Measurements from ENCODE around the gene PDCD1LG2. TPM values are rescaled to one million over a fixed set of nuclear protein-coding genes. Genes with fewer than 3 reads are reported as not detected.

PDCD1LG2 gene
- total RNA-seq, 4 donors from 2014 or later = 0.49 to 2.2 (median 0.99) TPM

GRCh38 chr9:5499157-5499556 lies 11.2 kb upstream of the PDCD1LG2 start:
- H3K9me3 ChIP-seq = no peaks in the 10 kb centered on the region
- DNase-seq (ENCODE audit: low spot score in 2 of 2) = no peak
- no peaks in the 10 kb centered on the region for H3K27me3 ChIP-seq
- 88% methylated on average over 1 of the region's 1 CpG for WGBS
- H3K36me3 ChIP-seq = no peaks in the 10 kb centered on the region
- peaks cover 14% of the 10 kb centered on the region for H3K4me1 ChIP-seq
- H3K27ac ChIP-seq = no peak overlapping the region
- TF ChIP-seq POLR2A (IDR thresholded peaks at IDR 0.05) (no peak), CTCF (IDR thresholded peaks at IDR 0.05) (no peak), EP300 (IDR thresholded peaks at IDR 0.05) (no peak), POLR2AphosphoS5 (IDR thresholded peaks at IDR 0.05) (no peak)
- no peak overlapping the region for H3K4me3 ChIP-seq

- Histone ChIP-seq H3K4me3 (no peak overlapping the region), H3K9me3 (no peaks in the 10 kb centered on the region), H3K36me3 (no peaks in the 10 kb centered on the region), H3K27ac (peak overlapping the region; percentile 66), H3K27me3 (no peaks in the 10 kb centered on the region), H3K4me1 (peaks cover 14% of the 10 kb centered on the region)
- 70% methylated on average over 4 of the region's 4 CpGs for WGBS
- TF ChIP-seq EP300 (IDR thresholded peaks at IDR 0.05) = no peak
- TF ChIP-seq POLR2A (IDR thresholded peaks at IDR 0.05) = no peak
- TF ChIP-seq CTCF (IDR thresholded peaks at IDR 0.05) = no peak
- no peak for TF ChIP-seq POLR2AphosphoS5 (IDR thresholded peaks at IDR 0.05)
- DNase-seq (ENCODE audit: low spot score in 2 of 2) = no peak
These were observed 10.4 kb upstream of the PDCD1LG2 start for GRCh38 chr9:5499889-5500398.

- Histone ChIP-seq H3K27ac (peak overlapping the region; percentile 66), H3K4me1 (peaks cover 14% of the 10 kb centered on the region), H3K9me3 (no peaks in the 10 kb centered on the region), H3K27me3 (no peaks in the 10 kb centered on the region), H3K36me3 (no peaks in the 10 kb centered on the region), H3K4me3 (no peak overlapping the region)
- 54% methylated on average over 15 of the region's 18 CpGs for WGBS
- DNase-seq (ENCODE audit: low spot score in 2 of 2) = no peak
- TF ChIP-seq CTCF (IDR thresholded peaks at IDR 0.05) (no peak), EP300 (IDR thresholded peaks at IDR 0.05) (no peak), POLR2A (IDR thresholded peaks at IDR 0.05) (no peak), POLR2AphosphoS5 (IDR thresholded peaks at IDR 0.05) (no peak)
These were observed 9.7 kb upstream of the PDCD1LG2 start for GRCh38 chr9:5500441-5501235.

GRCh38 chr9:5502553-5502952 lies 7.8 kb upstream of the PDCD1LG2 start:
- Histone ChIP-seq H3K27ac (no peak overlapping the region), H3K36me3 (no peaks in the 10 kb centered on the region), H3K27me3 (no peaks in the 10 kb centered on the region), H3K4me3 (no peak overlapping the region), H3K9me3 (no peaks in the 10 kb centered on the region), H3K4me1 (peaks cover 14% of the 10 kb centered on the region)
- no peak for TF ChIP-seq CTCF (IDR thresholded peaks at IDR 0.05)
- no peak for TF ChIP-seq EP300 (IDR thresholded peaks at IDR 0.05)
- TF ChIP-seq POLR2AphosphoS5 (IDR thresholded peaks at IDR 0.05) = no peak
- no peak for TF ChIP-seq POLR2A (IDR thresholded peaks at IDR 0.05)
- WGBS = 100% methylated on average over 2 of the region's 6 CpGs
- no peak for DNase-seq (ENCODE audit: low spot score in 2 of 2)

- 48% methylated on average over 2 of the region's 2 CpGs for WGBS
- H3K27ac ChIP-seq = peak overlapping the region; percentile 51
- peaks cover 15% of the 10 kb centered on the region for H3K4me1 ChIP-seq
These were observed 758 bp upstream of the PDCD1LG2 start for GRCh38 chr9:5509573-5509972.

More at GRCh38 chr9:5509573-5509972, 758 bp upstream of the PDCD1LG2 start:
- TF ChIP-seq POLR2A (IDR thresholded peaks at IDR 0.05) = no peak
- no peak for TF ChIP-seq POLR2AphosphoS5 (IDR thresholded peaks at IDR 0.05)
- TF ChIP-seq EP300 (IDR thresholded peaks at IDR 0.05) = no peak
- no peak for TF ChIP-seq CTCF (IDR thresholded peaks at IDR 0.05)
- Histone ChIP-seq H3K27me3 (no peaks in the 10 kb centered on the region), H3K4me3 (no peak overlapping the region), H3K9me3 (no peaks in the 10 kb centered on the region), H3K36me3 (no peaks in the 10 kb centered on the region)
- no peak for DNase-seq (ENCODE audit: low spot score in 2 of 2)
